K562 (cell line): ENCODE results near the gene MTERF4. TPM values are rescaled to one million over a fixed set of nuclear protein-coding genes. Genes with fewer than 3 reads are reported as not detected.

Experiments used
- ATAC-seq: fragments of 200-7000 bp; cut with Tn5 transposase; 3 replicates; pipeline ENCODE4 v1.9.1; 2020; ENCODE audit warnings: moderate library complexity
- BruUV-seq: library from RNA; stranded (reverse); fragments of 400-500 nt; replicated peaks from 2 replicates; lab custom pipeline; 2021; lab: Mats Ljungman, UMichigan
- CTCF ChIA-PET: fragments of 300-600 bp; formaldehyde crosslinking; extraction: SDS; loops from one replicate; lab custom pipeline; 2021; ENCODE audit warnings: low intra/inter-chr PET ratio; lab: Yijun Ruan, JAX
- POLR2A ChIA-PET: fragments of 300-600, 350-650 bp; sonication (Branson Sonifier 250); formaldehyde crosslinking; extraction: SDS; loops from one replicate; lab custom pipeline; 2021; ENCODE audit warnings: antibody characterized with exemption, inconsistent platforms; lab: Yijun Ruan, JAX
- DNase-seq, 4 experiments: peaks; one replicate each; pipeline versions ENCODE4 v3.0.0 to v3.0.0-alpha.2; 2011 to 2018; ENCODE audit warnings: low spot score in 3 of 4, mixed read lengths in 3 of 4; ENCODE audit errors: extremely low read depth in 1 of 4
- FAIRE-seq: peaks from 2 replicates; lab custom pipeline; 2011; peaks lifted over from hg19 to GRCh38; lab: Jason Lieb, UNC
- H2AFZ ChIP-seq: 2 replicates; pipeline ENCODE4 v1.6.0; 2011; ENCODE audit warnings: low read depth, low read length, control low read depth, inconsistent platforms
- H3K27ac ChIP-seq: fragments of 200-600 bp; 3 replicates; pipeline ENCODE4 v1.8.0; 2011; ENCODE audit warnings: low read depth, mild to moderate bottlenecking, control low read depth, inconsistent platforms, low read length, moderate library complexity, mixed read lengths; ENCODE audit errors: extremely low read depth
- H3K27me3 ChIP-seq, 2 experiments: fragments of 300-600 bp in 1 of 2; 2 replicates in 1 of 2; 3 replicates in 1 of 2; pipeline versions ENCODE4 v1.6.0 to v1.8.0; 2011; ENCODE audit warnings: inconsistent platforms in 2 of 2, low read length in 2 of 2, mild to moderate bottlenecking in 1 of 2, mixed read lengths in 1 of 2, moderate library complexity in 1 of 2; ENCODE audit not compliant: control insufficient read depth in 2 of 2, insufficient read depth in 2 of 2
- H3K36me3 ChIP-seq: fragments of 300-600 bp; 3 replicates; pipeline ENCODE4 v1.8.0; 2011; ENCODE audit warnings: mild to moderate bottlenecking, low read length, inconsistent platforms; ENCODE audit not compliant: control insufficient read depth, insufficient read depth
- H3K4me1 ChIP-seq, 2 experiments: fragments of 200-600 bp in 1 of 2; replicated peaks in 1 of 2; 2 replicates in 1 of 2; 3 replicates in 1 of 2; pipeline versions ENCODE4 v1.5.1 to v1.8.0; 2011; ENCODE audit warnings: inconsistent platforms in 2 of 2, low read length in 2 of 2, mild to moderate bottlenecking in 1 of 2, mixed read lengths in 1 of 2, moderate library complexity in 1 of 2; ENCODE audit not compliant: control insufficient read depth in 2 of 2, insufficient read depth in 2 of 2
- H3K4me2 ChIP-seq: 2 replicates; pipeline ENCODE4 v1.6.1; 2011; ENCODE audit warnings: low read length, control low read depth, inconsistent platforms, mixed read lengths; ENCODE audit not compliant: insufficient read depth
- H3K4me3 ChIP-seq: fragments of 200-600 bp; sonication (generic), shearing (Covaris generic); 2 replicates; pipeline ENCODE4 v1.5.1; 2016; ENCODE audit warnings: control low read depth, inconsistent platforms
- H3K79me2 ChIP-seq: fragments of 200-600 bp; 3 replicates; pipeline ENCODE4 v1.8.0; 2011; ENCODE audit warnings: low read length, inconsistent platforms; ENCODE audit not compliant: control insufficient read depth, insufficient read depth
- H3K9ac ChIP-seq, 2 experiments: 2 replicates each; pipeline versions ENCODE4 v1.6.0 to v1.6.1; 2011; ENCODE audit warnings: low read depth in 2 of 2, low read length in 2 of 2, control low read depth in 1 of 2, inconsistent platforms in 1 of 2, mild to moderate bottlenecking in 1 of 2, mixed read lengths in 1 of 2; ENCODE audit not compliant: insufficient read depth in 1 of 2
- H3K9me1 ChIP-seq: one replicate; pipeline ENCODE4 v1.6.0; 2011; ENCODE audit warnings: inconsistent platforms, mild to moderate bottlenecking, low read length, moderate library complexity; ENCODE audit not compliant: control insufficient read depth, insufficient read depth
- H3K9me3 ChIP-seq: replicated peaks from 2 replicates; pipeline ENCODE4 v1.5.1; 2011; ENCODE audit warnings: low read depth, low read length, inconsistent platforms; ENCODE audit not compliant: control insufficient read depth, insufficient read depth
- H4K20me1 ChIP-seq: replicated peaks from 2 replicates; pipeline ENCODE4 v1.6.1; 2011; ENCODE audit warnings: low read length, inconsistent platforms, mixed read lengths; ENCODE audit not compliant: control insufficient read depth, insufficient read depth
- BRD9 ChIP-seq: fragments of 450-650 bp; IDR thresholded peaks from 2 replicates; pipeline ENCODE4 v1.6.1; 2018; ENCODE audit warnings: low read depth; ENCODE audit not compliant: partially characterized antibody
- EP400 ChIP-seq: fragments of 450-650 bp; IDR thresholded peaks from 2 replicates; pipeline ENCODE4 v1.6.1; 2017; ENCODE audit warnings: antibody characterized with exemption, mild to moderate bottlenecking, moderate library complexity
- HDAC2 ChIP-seq: fragments of 450-650 bp; IDR thresholded peaks from 2 replicates; pipeline ENCODE4 v1.6.1; 2016; ENCODE audit warnings: mild to moderate bottlenecking
- HDGF ChIP-seq: fragments of 450-650 bp; IDR thresholded peaks from 2 replicates; pipeline ENCODE4 v1.6.1; 2016
- KAT7 ChIP-seq: sonication (generic); formaldehyde crosslinking; IDR thresholded peaks from 2 replicates; pipeline ENCODE4 v1.8.0; 2022; ENCODE audit warnings: missing genetic modification reagents, mild to moderate bottlenecking, borderline replicate concordance
- MYBL2 ChIP-seq, 2 experiments: fragments of 450-650 bp in 1 of 2; sonication (generic) in 1 of 2; formaldehyde crosslinking in 1 of 2; IDR thresholded peaks; 2 replicates each; pipeline versions ENCODE4 v1.6.1 to v1.8.1; 2017 to 2022; ENCODE audit warnings: borderline replicate concordance in 1 of 2, inconsistent platforms in 1 of 2, low read depth in 1 of 2, mild to moderate bottlenecking in 1 of 2, missing genetic modification reagents in 1 of 2, moderate library complexity in 1 of 2
- NONO ChIP-seq, 2 experiments: fragments of 200-400 bp in 1 of 2; fragments of 450-650 bp in 1 of 2; formaldehyde crosslinking in 1 of 2; IDR thresholded peaks; 2 replicates each; pipeline ENCODE4 v1.6.1; 2017; ENCODE audit warnings: low read depth in 2 of 2, mild to moderate bottlenecking in 2 of 2, moderate library complexity in 2 of 2, low read length in 1 of 2
- ZBTB8A ChIP-seq: fragments of 450-650 bp; IDR thresholded peaks from 2 replicates; pipeline ENCODE4 v1.6.1; 2018; ENCODE audit warnings: mild to moderate bottlenecking, moderate library complexity; ENCODE audit not compliant: partially characterized antibody
- ZNF518B ChIP-seq: fragments of 250-450 bp; sonication (Bioruptor Pico); IDR thresholded peaks from 2 replicates; pipeline ENCODE4 v1.5.0; 2021; ENCODE audit warnings: mild to moderate bottlenecking, moderate library complexity
- WGBS: fragments of 100-300 bp; shearing (Covaris generic); methylation state at CpG from one replicate; pipeline ENCODE4 v1.1.6; 2016; ENCODE audit warnings: low coverage, mixed read lengths; ENCODE audit not compliant: insufficient coverage; ENCODE audit errors: missing lambda C conversion rate; 5-methylcytosine and 5-hydroxymethylcytosine counted together
- in situ Hi-C: fragments of 300-500 bp; cut with MboI; formaldehyde crosslinking; loops from 4 replicates; pipeline ENCODE4 v1.15.0; 2018; ENCODE audit warnings: inconsistent platforms, mixed read lengths
- intact Hi-C: fragments of 100-400 bp; cut with micrococcal nuclease; formaldehyde crosslinking; loops from 2 replicates; pipeline ENCODE4 v1.14.2; 2022
- polyA plus RNA-seq, 8 experiments: library from polyadenylated mRNA; depleted of rRNA in 4 of 8; stranded (reverse) in 5 of 8; unstranded in 3 of 8; fragments of >200 nt; fragmentation: Nextera tagmentation in 2 of 8; fragmentation: Illumina TruSeq in 1 of 8; extraction: Ambion mirVana in 2 of 8; extraction: Trizol in 1 of 8; gene quantifications; 2 replicates each; pipeline versions ENCODE4 v1.2.1 to v1.2.3, GENCODE V29; 2011 to 2014; ENCODE audit warnings: inconsistent platforms in 1 of 8, missing spikeins in 1 of 8
- total RNA-seq, 7 experiments: library from RNA; depleted of rRNA in 6 of 7; stranded (reverse); fragments of >200 nt in 6 of 7; fragmentation: Illumina TruSeq in 2 of 7; extraction: Trizol in 2 of 7; gene quantifications; 2 replicates each; pipeline versions ENCODE4 v1.2.1 to v1.2.3, GENCODE V29; 2011 to 2021; ENCODE audit warnings: low replicate concordance in 1 of 7
- TF ChIP-seq, protein P1 (sequence below): fragments of 450-650 bp; IDR thresholded peaks from 2 replicates; pipeline ENCODE4 v1.7.0; 2016; ENCODE audit warnings: borderline replicate concordance

Gene MTERF4
- total and polyA plus RNA-seq, 9 of the 15 experiments (the other 6 are each of a cell fraction or from before 2014, with no cell fraction given): 15.3 to 29.6 (median 21.2) TPM

GRCh38 chr2:241084856-241085444 lies 17.1 kb downstream of the MTERF4 start:
- no peak overlapping the region for H3K9ac ChIP-seq
- 87% methylated on average over 4 of the region's 4 CpGs for WGBS
- peaks cover 0 to 7% of the 10 kb centered on the region in 2 experiments; a peak in 2 of 5 replicates for H3K4me1 ChIP-seq
- no peak overlapping the region for H2AFZ ChIP-seq
- no peaks in the 10 kb centered on the region for H3K9me1 ChIP-seq
- ChIA-PET POLR2A (no interaction called here), CTCF (no interaction called here)
- H3K27ac ChIP-seq: no peak overlapping the region
- no peak for TF ChIP-seq BRD9
- no peak for TF ChIP-seq HDAC2
- TF ChIP-seq ZBTB8A: no peak
- no peak for DNase-seq
- BruUV-seq: no TSS peak
- no peaks in the 10 kb centered on the region for H3K27me3 ChIP-seq
- intact Hi-C loops (no loop called here), in situ Hi-C loops (no loop called here)
- no peaks in the 10 kb centered on the region for H3K9me3 ChIP-seq
- no peaks in the 10 kb centered on the region for H4K20me1 ChIP-seq
- no peak overlapping the region for H3K4me3 ChIP-seq
- no peaks in the 10 kb centered on the region for H3K79me2 ChIP-seq
- H3K36me3 ChIP-seq: peaks cover 27% of the 10 kb centered on the region; the same call in 2 of the 3 replicates
- no peak overlapping the region for H3K4me2 ChIP-seq
- ATAC-seq: no peak
- FAIRE-seq: no peak

DNA sequence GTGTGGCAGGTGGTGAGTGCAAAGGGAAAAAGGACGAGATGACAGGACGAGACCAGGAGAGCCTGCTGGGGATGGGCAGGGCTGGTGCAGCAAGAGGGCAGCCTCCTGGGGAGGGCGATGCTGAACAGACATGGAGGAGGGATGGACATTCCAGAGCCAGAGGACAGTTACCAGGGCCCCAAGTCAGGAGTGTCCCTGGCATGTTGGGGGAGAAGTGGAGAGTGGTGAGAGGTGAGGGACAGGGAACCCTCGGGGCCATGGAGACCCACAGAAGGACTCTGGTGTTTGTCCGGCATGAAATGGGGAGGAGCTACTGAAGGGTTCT lies 19.0 kb downstream of the MTERF4 start:
- CTCF ChIA-PET: no interaction called here
- Histone ChIP-seq H3K9me3 (no peaks in the 10 kb centered on the region), H3K4me1 (peaks cover 0 to 7% of the 10 kb centered on the region in 2 experiments; a peak in 2 of 5 replicates), H3K36me3 (peaks cover 9% of the 10 kb centered on the region; the same call in 1 of the 3 replicates), H3K9ac (no peak overlapping the region), H3K9me1 (no peaks in the 10 kb centered on the region), H3K4me2 (no peak overlapping the region), H3K79me2 (no peaks in the 10 kb centered on the region), H4K20me1 (no peaks in the 10 kb centered on the region), H2AFZ (no peak overlapping the region), H3K4me3 (no peak overlapping the region), H3K27ac (no peak overlapping the region), H3K27me3 (no peaks in the 10 kb centered on the region)
- in situ Hi-C loops (no loop called here), intact Hi-C loops (no loop called here)
- POLR2A ChIA-PET: no interaction called here
- ATAC-seq (no peak), DNase-seq (no peak), FAIRE-seq (no peak)
- 18% methylated on average over 4 of the region's 5 CpGs for WGBS
- no TSS peak for BruUV-seq
- TF ChIP-seq NONO (IDR thresholded peaks at IDR 0.05; ENCODE audit: low read depth in 2 of 2, low read length in 1 of 2): no peak
- no peak for TF ChIP-seq EP400
- TF ChIP-seq ZNF518B: no peak
- TF ChIP-seq KAT7 (CRISPR knock-in tag): no peak
- TF ChIP-seq MYBL2 (IDR thresholded peaks at IDR 0.05; ENCODE audit: low read depth): no peak
- TF ChIP-seq MYBL2 (CRISPR knock-in tag; IDR thresholded peaks at IDR 0.05; ENCODE audit: borderline replicate concordance): no peak
- TF ChIP-seq HDGF: no peak
- TF ChIP-seq, protein P1, sequence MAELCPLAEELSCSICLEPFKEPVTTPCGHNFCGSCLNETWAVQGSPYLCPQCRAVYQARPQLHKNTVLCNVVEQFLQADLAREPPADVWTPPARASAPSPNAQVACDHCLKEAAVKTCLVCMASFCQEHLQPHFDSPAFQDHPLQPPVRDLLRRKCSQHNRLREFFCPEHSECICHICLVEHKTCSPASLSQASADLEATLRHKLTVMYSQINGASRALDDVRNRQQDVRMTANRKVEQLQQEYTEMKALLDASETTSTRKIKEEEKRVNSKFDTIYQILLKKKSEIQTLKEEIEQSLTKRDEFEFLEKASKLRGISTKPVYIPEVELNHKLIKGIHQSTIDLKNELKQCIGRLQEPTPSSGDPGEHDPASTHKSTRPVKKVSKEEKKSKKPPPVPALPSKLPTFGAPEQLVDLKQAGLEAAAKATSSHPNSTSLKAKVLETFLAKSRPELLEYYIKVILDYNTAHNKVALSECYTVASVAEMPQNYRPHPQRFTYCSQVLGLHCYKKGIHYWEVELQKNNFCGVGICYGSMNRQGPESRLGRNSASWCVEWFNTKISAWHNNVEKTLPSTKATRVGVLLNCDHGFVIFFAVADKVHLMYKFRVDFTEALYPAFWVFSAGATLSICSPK: no peak
